ENCODE measurements around the gene PAQR7.

PAQR7 gene

GRCh38 chr1:25902462-25902861 lies 27.0 kb upstream of the PAQR7 start:
- no peak for DNase-seq

- no peak for DNase-seq
Observed at GRCh38 chr1:25900219-25900618, 24.7 kb upstream of the PAQR7 start.

GRCh38 chr1:25899792-25900191 lies 24.3 kb upstream of the PAQR7 start:
- DNase-seq: no peak

GRCh38 chr1:25898223-25899015 lies 22.9 kb upstream of the PAQR7 start:
- no peak for DNase-seq

GRCh38 chr1:25897754-25898153 lies 22.2 kb upstream of the PAQR7 start:
- no peak for DNase-seq

- DNase-seq: no peak
Observed at GRCh38 chr1:25896266-25896665, 20.8 kb upstream of the PAQR7 start.

- DNase-seq: peak; percentile 90
Observed at GRCh38 chr1:25895365-25895990, 20.0 kb upstream of the PAQR7 start.

- no peak for DNase-seq
Observed at GRCh38 chr1:25893116-25893515, 17.6 kb upstream of the PAQR7 start.

- DNase-seq: no peak
Observed at GRCh38 chr1:25891606-25892005, 16.1 kb upstream of the PAQR7 start.

GRCh38 chr1:25890239-25891034 lies 14.9 kb upstream of the PAQR7 start:
- no peak for DNase-seq

- no peak for DNase-seq
Observed at GRCh38 chr1:25889470-25889869, 14.0 kb upstream of the PAQR7 start.

- no peak for DNase-seq
Observed at GRCh38 chr1:25888426-25888987, 13.0 kb upstream of the PAQR7 start.

- no peak for DNase-seq
Observed at GRCh38 chr1:25885602-25886001, 10.1 kb upstream of the PAQR7 start.

- DNase-seq: no peak
Observed at GRCh38 chr1:25881266-25881665, 5.8 kb upstream of the PAQR7 start.

GRCh38 chr1:25880518-25880917 lies 5.0 kb upstream of the PAQR7 start:
- DNase-seq: no peak

- no peak for DNase-seq
Observed at GRCh38 chr1:25879675-25880074, 4.2 kb upstream of the PAQR7 start.

GRCh38 chr1:25878690-25879089 lies 3.2 kb upstream of the PAQR7 start:
- no peak for DNase-seq

GRCh38 chr1:25877155-25877554 lies 1.6 kb upstream of the PAQR7 start:
- DNase-seq: no peak

GRCh38 chr1:25876693-25877077 lies 1.2 kb upstream of the PAQR7 start:
- no peak for DNase-seq

- no peak for DNase-seq
Observed at GRCh38 chr1:25875856-25876692, 566 bp upstream of the PAQR7 start.

- no peak for DNase-seq
Observed at GRCh38 chr1:25874635-25875153, 814 bp downstream of the PAQR7 start.

- DNase-seq: no peak
Observed at GRCh38 chr1:25874209-25874608, 1.3 kb downstream of the PAQR7 start.

All from central memory CD4-positive, alpha-beta T cell (primary cell).